ENCODE measurements around the gene MCAT.

MCAT gene

GRCh38 chr22:43172191-43172590 is 29.0 kb upstream of the MCAT start:
- no peak for DNase-seq (ENCODE audit: low spot score)

GRCh38 chr22:43171607-43172006 is 28.4 kb upstream of the MCAT start:
- DNase-seq (ENCODE audit: low spot score) = no peak

- no peak for DNase-seq (ENCODE audit: low spot score)
Observed at GRCh38 chr22:43171019-43171491, 27.9 kb upstream of the MCAT start.

- DNase-seq (ENCODE audit: low spot score) = no peak
Observed at GRCh38 chr22:43170131-43170480, 26.9 kb upstream of the MCAT start.

GRCh38 chr22:43169310-43170130 is 26.3 kb upstream of the MCAT start:
- no peak for DNase-seq (ENCODE audit: low spot score)

- DNase-seq (ENCODE audit: low spot score) = no peak
Observed at GRCh38 chr22:43168471-43169309, 25.5 kb upstream of the MCAT start.

GRCh38 chr22:43167001-43167589 is 23.9 kb upstream of the MCAT start:
- DNase-seq (ENCODE audit: low spot score) = no peak

- no peak for DNase-seq (ENCODE audit: low spot score)
Observed at GRCh38 chr22:43166132-43166930, 23.1 kb upstream of the MCAT start.

GRCh38 chr22:43164636-43165035 is 21.4 kb upstream of the MCAT start:
- DNase-seq (ENCODE audit: low spot score) = no peak

- DNase-seq (ENCODE audit: low spot score) = no peak
Observed at GRCh38 chr22:43163241-43163795, 20.1 kb upstream of the MCAT start.

- no peak for DNase-seq (ENCODE audit: low spot score)
Observed at GRCh38 chr22:43162412-43163150, 19.4 kb upstream of the MCAT start.

- DNase-seq (ENCODE audit: low spot score) = no peak
Observed at GRCh38 chr22:43160497-43161126, 17.4 kb upstream of the MCAT start.

GRCh38 chr22:43159484-43160178 is 16.4 kb upstream of the MCAT start:
- no peak for DNase-seq (ENCODE audit: low spot score)

- no peak for DNase-seq (ENCODE audit: low spot score)
Observed at GRCh38 chr22:43158778-43159483, 15.7 kb upstream of the MCAT start.

GRCh38 chr22:43157874-43158546 is 14.8 kb upstream of the MCAT start:
- DNase-seq (ENCODE audit: low spot score) = no peak

GRCh38 chr22:43156413-43156812 is 13.2 kb upstream of the MCAT start:
- no peak for DNase-seq (ENCODE audit: low spot score)

GRCh38 chr22:43155789-43156188 is 12.6 kb upstream of the MCAT start:
- no peak for DNase-seq (ENCODE audit: low spot score)

GRCh38 chr22:43154887-43155536 is 11.8 kb upstream of the MCAT start:
- DNase-seq (ENCODE audit: low spot score) = no peak

All from kidney tubule cell (primary cell).